H9 (cell line): Measurements from ENCODE around the gene GHRL. TPM values are rescaled to one million over a fixed set of nuclear protein-coding genes. Genes with fewer than 3 reads are reported as not detected.

Experiments used
- DNase-seq: peaks from one replicate; pipeline ENCODE4 v3.0.0-alpha.2; 2017
- H2AFZ ChIP-seq: one replicate; pipeline ENCODE4 v1.6.1; 2013; ENCODE audit warnings: mild to moderate bottlenecking, low read length, control low read depth, moderate library complexity
- H2AK5ac ChIP-seq: 2 replicates; pipeline ENCODE4 v1.6.1; 2013; ENCODE audit warnings: low read length, control low read depth, mixed read lengths; ENCODE audit not compliant: insufficient read length
- H2BK120ac ChIP-seq: one replicate; pipeline ENCODE4 v1.6.1; 2013; ENCODE audit warnings: low read depth, mild to moderate bottlenecking, low read length, control low read depth, inconsistent platforms; ENCODE audit not compliant: poor library complexity, severe bottlenecking
- H2BK12ac ChIP-seq: 2 replicates; pipeline ENCODE4 v1.6.1; 2013; ENCODE audit warnings: low read length, control low read depth, mixed read lengths, low read depth; ENCODE audit not compliant: insufficient read length
- H2BK15ac ChIP-seq: 2 replicates; pipeline ENCODE4 v1.6.1; 2013; ENCODE audit warnings: low read depth, low read length, control low read depth
- H2BK20ac ChIP-seq: one replicate; pipeline ENCODE4 v1.6.1; 2013; ENCODE audit warnings: low read depth, mild to moderate bottlenecking, low read length, control low read depth, inconsistent platforms; ENCODE audit not compliant: poor library complexity, severe bottlenecking
- H2BK5ac ChIP-seq: 2 replicates; pipeline ENCODE4 v1.6.1; 2013; ENCODE audit warnings: low read length, control low read depth, mixed read lengths; ENCODE audit not compliant: insufficient read length
- H3K14ac ChIP-seq: 2 replicates; pipeline ENCODE4 v1.6.1; 2013; ENCODE audit warnings: low read length, control low read depth; ENCODE audit not compliant: insufficient read depth
- H3K18ac ChIP-seq: 2 replicates; pipeline ENCODE4 v1.6.1; 2013; ENCODE audit warnings: low read depth, mild to moderate bottlenecking, mixed read lengths, low read length, control low read depth; ENCODE audit not compliant: insufficient read length
- H3K23ac ChIP-seq: 2 replicates; pipeline ENCODE4 v1.6.1; 2013; ENCODE audit warnings: low read length, control low read depth, mixed read lengths, low read depth; ENCODE audit not compliant: insufficient read length
- H3K23me2 ChIP-seq: 2 replicates; pipeline ENCODE4 v1.6.1; 2013; ENCODE audit warnings: low read depth, mild to moderate bottlenecking, mixed read lengths, low read length, control low read depth; ENCODE audit not compliant: insufficient read length, poor library complexity, severe bottlenecking
- H3K27ac ChIP-seq: 2 replicates; pipeline ENCODE4 v1.5.1; 2013; ENCODE audit warnings: low read length, control low read depth, mixed read lengths, low read depth; ENCODE audit not compliant: insufficient read length
- H3K27me3 ChIP-seq: 2 replicates; pipeline ENCODE4 v1.6.1; 2013; ENCODE audit warnings: low read length, control low read depth, inconsistent platforms; ENCODE audit not compliant: insufficient read depth
- H3K4ac ChIP-seq: 2 replicates; pipeline ENCODE4 v1.6.1; 2013; ENCODE audit warnings: low read depth, mild to moderate bottlenecking, control low read depth, inconsistent platforms, low read length, moderate library complexity
- H3K4me1 ChIP-seq: 2 replicates; pipeline ENCODE4 v1.6.1; 2013; ENCODE audit warnings: low read length, control low read depth, inconsistent platforms; ENCODE audit not compliant: insufficient read depth
- H3K4me2 ChIP-seq: 2 replicates; pipeline ENCODE4 v1.6.1; 2013; ENCODE audit warnings: low read length, control low read depth, mixed read lengths; ENCODE audit not compliant: insufficient read length, insufficient read depth
- H3K56ac ChIP-seq: 2 replicates; pipeline ENCODE4 v1.6.1; 2013; ENCODE audit warnings: low read depth, mild to moderate bottlenecking, mixed read lengths, low read length, control low read depth; ENCODE audit not compliant: insufficient read length
- H3K79me1 ChIP-seq: 2 replicates; pipeline ENCODE4 v1.6.1; 2013; ENCODE audit warnings: low read depth, mild to moderate bottlenecking, moderate library complexity, low read length, control low read depth, inconsistent platforms; ENCODE audit not compliant: insufficient read depth, poor library complexity, severe bottlenecking
- H3K79me2 ChIP-seq: 2 replicates; pipeline ENCODE4 v1.6.1; 2013; ENCODE audit warnings: low read length, control low read depth, inconsistent platforms; ENCODE audit not compliant: insufficient read depth
- H3K9ac ChIP-seq: 2 replicates; pipeline ENCODE4 v1.6.1; 2013; ENCODE audit warnings: low read length, control low read depth, mixed read lengths; ENCODE audit not compliant: insufficient read length; ENCODE audit errors: extremely low read depth
- H3K9me3 ChIP-seq: one replicate; pipeline ENCODE4 v1.6.1; 2013; ENCODE audit warnings: low read depth, low read length, inconsistent platforms; ENCODE audit not compliant: control insufficient read depth
- H3T11ph ChIP-seq: one replicate; pipeline ENCODE4 v1.6.1; 2013; ENCODE audit warnings: mild to moderate bottlenecking, low read length, control low read depth, inconsistent platforms
- H4K20me1 ChIP-seq: one replicate; pipeline ENCODE4 v1.6.1; 2013; ENCODE audit not compliant: control insufficient read depth, insufficient read length, insufficient read depth
- H4K5ac ChIP-seq: 2 replicates; pipeline ENCODE4 v1.6.1; 2013; ENCODE audit warnings: low read depth, mild to moderate bottlenecking, mixed read lengths, low read length, control low read depth; ENCODE audit not compliant: insufficient read length
- H4K8ac ChIP-seq: replicated peaks from 2 replicates; pipeline ENCODE4 v1.6.1; 2013; ENCODE audit warnings: low read length, control low read depth, mixed read lengths, low read depth; ENCODE audit not compliant: insufficient read length
- H4K91ac ChIP-seq: 2 replicates; pipeline ENCODE4 v1.6.1; 2013; ENCODE audit warnings: low read depth, mild to moderate bottlenecking, moderate library complexity, mixed read lengths, low read length, control low read depth; ENCODE audit not compliant: insufficient read length
- H3K27ac Mint-ChIP-seq, 3 experiments: 2 replicates in 2 of 3; 3 replicates in 1 of 3; pipeline ENCODE4 v1.8.0; 2020 to 2021; ENCODE audit warnings: mixed read lengths in 3 of 3, mild to moderate bottlenecking in 1 of 3, moderate library complexity in 1 of 3
- H3K27me3 Mint-ChIP-seq: 2 replicates; pipeline ENCODE4 v1.8.0; 2021; ENCODE audit warnings: low read depth, mild to moderate bottlenecking, moderate library complexity, mixed read lengths
- H3K36me3 Mint-ChIP-seq, 3 experiments: 2 replicates in 2 of 3; 3 replicates in 1 of 3; pipeline ENCODE4 v1.8.0; 2020 to 2021; ENCODE audit warnings: low read depth in 3 of 3, mixed read lengths in 3 of 3; ENCODE audit not compliant: insufficient read depth in 1 of 3
- H3K4me1 Mint-ChIP-seq, 2 experiments: 2 replicates each; pipeline ENCODE4 v1.8.0; 2020; ENCODE audit warnings: mixed read lengths in 2 of 2
- H3K4me3 Mint-ChIP-seq, 2 experiments: 2 replicates in 1 of 2; 3 replicates in 1 of 2; pipeline ENCODE4 v1.8.0; 2020 to 2021; ENCODE audit warnings: mild to moderate bottlenecking in 2 of 2, mixed read lengths in 2 of 2, moderate library complexity in 1 of 2
- H3K9me3 Mint-ChIP-seq, 2 experiments: 2 replicates in 1 of 2; 3 replicates in 1 of 2; pipeline ENCODE4 v1.8.0; 2020; ENCODE audit warnings: mild to moderate bottlenecking in 2 of 2, mixed read lengths in 2 of 2, moderate library complexity in 1 of 2
- WGBS: extraction: QIAGEN DNeasy Blood & Tissue Kit; methylation state at CpG from one replicate; pipeline ENCODE4 v1.1.7; 2013; ENCODE audit warnings: missing lambda C conversion rate, low lambda C conversion rate, mixed read lengths; ENCODE audit not compliant: insufficient read length; ENCODE audit errors: extremely low coverage; 5-methylcytosine and 5-hydroxymethylcytosine counted together
- total RNA-seq: library from RNA; stranded (reverse); gene quantifications from 2 replicates; pipeline ENCODE4 v1.2.1, GENCODE V29; 2021
- TF ChIP-seq, protein P1 (sequence below): fragments of 200-600 bp; sonication (generic); conservative IDR thresholded peaks from 3 replicates; pipeline ENCODE4 v1.8.0; 2021; ENCODE audit warnings: antibody characterized with exemption, mild to moderate bottlenecking

GHRL gene
- total RNA-seq, 1 experiment from 2014 or later = 1.3 TPM

GRCh38 chr3:10244009-10244408 lies 48.7 kb downstream of the GHRL start:
- H3K36me3 Mint-ChIP-seq = peaks cover 15 to 19% (median 18%) of the 10 kb centered on the region in 3 experiments; a peak in 6 of 7 replicates
- Histone ChIP-seq H3K9ac (no peak overlapping the region), H3K27me3 (no peaks in the 10 kb centered on the region), H3K79me1 (no peaks in the 10 kb centered on the region), H4K5ac (no peak overlapping the region), H3K79me2 (no peaks in the 10 kb centered on the region), H3K56ac (no peak overlapping the region), H2AFZ (no peak overlapping the region), H3K23ac (no peak overlapping the region), H2BK20ac (no peak overlapping the region), H2AK5ac (no peak overlapping the region), H2BK5ac (no peak overlapping the region), H3K27ac (no peak overlapping the region), H4K91ac (no peak overlapping the region), H2BK15ac (no peak overlapping the region), H4K8ac (no peak overlapping the region), H3K14ac (no peak overlapping the region), H3K23me2 (peaks cover 4% of the 10 kb centered on the region), H3K18ac (no peak overlapping the region), H2BK120ac (no peak overlapping the region), H3K4me2 (no peak overlapping the region), H3T11ph (no peak overlapping the region), H3K4me1 (no peaks in the 10 kb centered on the region), H4K20me1 (no peaks in the 10 kb centered on the region), H3K9me3 (no peaks in the 10 kb centered on the region), H3K4ac (no peak overlapping the region), H2BK12ac (no peak overlapping the region)
- TF ChIP-seq, protein P1, sequence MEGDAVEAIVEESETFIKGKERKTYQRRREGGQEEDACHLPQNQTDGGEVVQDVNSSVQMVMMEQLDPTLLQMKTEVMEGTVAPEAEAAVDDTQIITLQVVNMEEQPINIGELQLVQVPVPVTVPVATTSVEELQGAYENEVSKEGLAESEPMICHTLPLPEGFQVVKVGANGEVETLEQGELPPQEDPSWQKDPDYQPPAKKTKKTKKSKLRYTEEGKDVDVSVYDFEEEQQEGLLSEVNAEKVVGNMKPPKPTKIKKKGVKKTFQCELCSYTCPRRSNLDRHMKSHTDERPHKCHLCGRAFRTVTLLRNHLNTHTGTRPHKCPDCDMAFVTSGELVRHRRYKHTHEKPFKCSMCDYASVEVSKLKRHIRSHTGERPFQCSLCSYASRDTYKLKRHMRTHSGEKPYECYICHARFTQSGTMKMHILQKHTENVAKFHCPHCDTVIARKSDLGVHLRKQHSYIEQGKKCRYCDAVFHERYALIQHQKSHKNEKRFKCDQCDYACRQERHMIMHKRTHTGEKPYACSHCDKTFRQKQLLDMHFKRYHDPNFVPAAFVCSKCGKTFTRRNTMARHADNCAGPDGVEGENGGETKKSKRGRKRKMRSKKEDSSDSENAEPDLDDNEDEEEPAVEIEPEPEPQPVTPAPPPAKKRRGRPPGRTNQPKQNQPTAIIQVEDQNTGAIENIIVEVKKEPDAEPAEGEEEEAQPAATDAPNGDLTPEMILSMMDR = no peak
- DNase-seq = no peak
- H3K27me3 Mint-ChIP-seq = peaks cover 17% of the 10 kb centered on the region
- H3K27ac Mint-ChIP-seq = no peak overlapping the region
- no CpG with 5 or more reads among the region's 3 CpGs for WGBS
- H3K9me3 Mint-ChIP-seq = peaks cover 33 to 34% of the 10 kb centered on the region in 2 experiments
- H3K4me1 Mint-ChIP-seq = peaks cover 7 to 10% of the 10 kb centered on the region in 2 experiments
- H3K4me3 Mint-ChIP-seq = no peak overlapping the region
